SK-N-SH treated with all-trans-retinoic acid at 6 μM for 48 hours (cell line): ENCODE measurements around the gene PHKG2.

ENCODE experiments used
- ARNTL ChIP-seq: fragments of 450-650 bp; formaldehyde crosslinking; IDR thresholded peaks from 2 replicates; pipeline ENCODE4 v1.5.0; 2020; ENCODE audit warnings: low read depth, mild to moderate bottlenecking, moderate library complexity, borderline replicate concordance
- BACH2 ChIP-seq: fragments of 250-450 bp; sonication (Bioruptor Pico); IDR thresholded peaks from 2 replicates; pipeline ENCODE4 v1.9.0; 2021; ENCODE audit warnings: mild to moderate bottlenecking, borderline replicate concordance
- GLIS3 ChIP-seq: fragments of 250-450 bp; sonication (Bioruptor Pico); IDR thresholded peaks from 2 replicates; pipeline ENCODE4 v1.5.0; 2020; ENCODE audit warnings: mild to moderate bottlenecking, moderate library complexity
- PPARA ChIP-seq: fragments of 250-450 bp; sonication (Bioruptor Pico); IDR thresholded peaks from 2 replicates; pipeline ENCODE4 v1.5.0; 2020; ENCODE audit warnings: mild to moderate bottlenecking, borderline replicate concordance
- RARB ChIP-seq: fragments of 250-450 bp; sonication (Bioruptor Pico); IDR thresholded peaks from 2 replicates; pipeline ENCODE4 v1.8.0; 2021; ENCODE audit warnings: mild to moderate bottlenecking, moderate library complexity
- SNAI2 ChIP-seq: fragments of 250-450 bp; sonication (Bioruptor Pico); IDR thresholded peaks from 2 replicates; pipeline ENCODE4 v1.5.0; 2020; ENCODE audit warnings: mild to moderate bottlenecking, moderate library complexity
- TCF4 ChIP-seq: fragments of 250-450 bp; sonication (Bioruptor Pico); IDR thresholded peaks from 2 replicates; pipeline ENCODE4 v1.8.0; 2021; ENCODE audit warnings: mild to moderate bottlenecking, moderate library complexity, borderline replicate concordance
- TSHZ2 ChIP-seq: fragments of 250-450 bp; sonication (Bioruptor Pico); IDR thresholded peaks from 2 replicates; pipeline ENCODE4 v1.5.0; 2020; ENCODE audit warnings: mild to moderate bottlenecking, moderate library complexity
- ZFP30 ChIP-seq: fragments of 450-650 bp; formaldehyde crosslinking; IDR thresholded peaks from 2 replicates; pipeline ENCODE4 v1.5.0; 2022; ENCODE audit warnings: mild to moderate bottlenecking, moderate library complexity
- ZNF8 ChIP-seq: fragments of 450-650 bp; formaldehyde crosslinking; IDR thresholded peaks from 2 replicates; pipeline ENCODE4 v1.5.0; 2020; ENCODE audit warnings: mild to moderate bottlenecking, moderate library complexity
- TF ChIP-seq, protein P1 (sequence below): fragments of 250-450 bp; sonication (Bioruptor Pico); IDR thresholded peaks from 2 replicates; pipeline ENCODE4 v1.5.1; 2020; ENCODE audit warnings: low read depth, mild to moderate bottlenecking, moderate library complexity

GRCh38 chr16:30722916-30723315, 25.3 kb upstream of the PHKG2 start:
- TF ChIP-seq GLIS3 (CRISPR knock-in tag) (no peak), TCF4 (CRISPR knock-in tag) (no peak), RARB (no peak), PPARA (CRISPR knock-in tag) (no peak), SNAI2 (CRISPR knock-in tag) (no peak), ARNTL (no peak), BACH2 (CRISPR knock-in tag) (no peak), ZFP30 (no peak), ZNF8 (CRISPR knock-in tag) (no peak), TSHZ2 (CRISPR knock-in tag) (no peak)
- TF ChIP-seq, protein P1, sequence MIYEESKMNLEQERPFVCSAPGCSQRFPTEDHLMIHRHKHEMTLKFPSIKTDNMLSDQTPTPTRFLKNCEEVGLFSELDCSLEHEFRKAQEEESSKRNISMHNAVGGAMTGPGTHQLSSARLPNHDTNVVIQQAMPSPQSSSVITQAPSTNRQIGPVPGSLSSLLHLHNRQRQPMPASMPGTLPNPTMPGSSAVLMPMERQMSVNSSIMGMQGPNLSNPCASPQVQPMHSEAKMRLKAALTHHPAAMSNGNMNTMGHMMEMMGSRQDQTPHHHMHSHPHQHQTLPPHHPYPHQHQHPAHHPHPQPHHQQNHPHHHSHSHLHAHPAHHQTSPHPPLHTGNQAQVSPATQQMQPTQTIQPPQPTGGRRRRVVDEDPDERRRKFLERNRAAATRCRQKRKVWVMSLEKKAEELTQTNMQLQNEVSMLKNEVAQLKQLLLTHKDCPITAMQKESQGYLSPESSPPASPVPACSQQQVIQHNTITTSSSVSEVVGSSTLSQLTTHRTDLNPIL (CRISPR knock-in tag): no peak
